ENCODE data around the gene P3R3URF.

DNA sequence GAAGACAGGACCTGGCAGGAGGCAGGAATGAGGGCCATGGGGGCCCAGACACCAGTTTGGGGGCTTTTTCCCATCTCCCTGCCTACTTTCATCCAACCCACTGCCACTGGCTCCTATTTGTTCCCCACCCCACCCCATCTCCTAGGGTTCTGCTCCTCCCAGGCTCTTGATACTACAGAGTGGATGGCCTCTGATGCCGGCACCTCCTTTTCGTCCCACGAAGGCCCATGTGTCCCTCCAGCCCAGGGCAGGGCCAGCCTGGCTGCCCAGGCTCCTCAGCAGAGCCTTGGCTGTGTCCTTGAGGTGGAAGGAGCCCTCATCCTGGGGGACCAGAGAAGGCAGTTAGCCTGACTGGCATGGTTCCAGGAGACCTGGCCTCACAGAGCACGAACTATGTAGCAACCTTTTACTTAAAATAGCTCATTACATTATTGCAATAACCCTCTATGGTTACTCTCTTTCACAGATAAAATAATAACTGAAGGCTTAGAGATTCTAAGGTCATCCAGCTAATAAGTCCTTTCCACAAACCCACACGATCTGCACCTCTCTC is 18.4 kb upstream of the P3R3URF start:
- TF ChIP-seq, protein P1, sequence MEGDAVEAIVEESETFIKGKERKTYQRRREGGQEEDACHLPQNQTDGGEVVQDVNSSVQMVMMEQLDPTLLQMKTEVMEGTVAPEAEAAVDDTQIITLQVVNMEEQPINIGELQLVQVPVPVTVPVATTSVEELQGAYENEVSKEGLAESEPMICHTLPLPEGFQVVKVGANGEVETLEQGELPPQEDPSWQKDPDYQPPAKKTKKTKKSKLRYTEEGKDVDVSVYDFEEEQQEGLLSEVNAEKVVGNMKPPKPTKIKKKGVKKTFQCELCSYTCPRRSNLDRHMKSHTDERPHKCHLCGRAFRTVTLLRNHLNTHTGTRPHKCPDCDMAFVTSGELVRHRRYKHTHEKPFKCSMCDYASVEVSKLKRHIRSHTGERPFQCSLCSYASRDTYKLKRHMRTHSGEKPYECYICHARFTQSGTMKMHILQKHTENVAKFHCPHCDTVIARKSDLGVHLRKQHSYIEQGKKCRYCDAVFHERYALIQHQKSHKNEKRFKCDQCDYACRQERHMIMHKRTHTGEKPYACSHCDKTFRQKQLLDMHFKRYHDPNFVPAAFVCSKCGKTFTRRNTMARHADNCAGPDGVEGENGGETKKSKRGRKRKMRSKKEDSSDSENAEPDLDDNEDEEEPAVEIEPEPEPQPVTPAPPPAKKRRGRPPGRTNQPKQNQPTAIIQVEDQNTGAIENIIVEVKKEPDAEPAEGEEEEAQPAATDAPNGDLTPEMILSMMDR (IDR thresholded peaks at IDR 0.05): no peak
- no peak for TF ChIP-seq POLR2A (IDR thresholded peaks at IDR 0.05)

All from prostate gland (tissue), 2 donors.